ENCODE measurements around the gene DDX11.
"Not testable (repeated sequence)": the region's sequence is repeated elsewhere in the genome, so short reads cannot be mapped to it uniquely, and the experiment has no call there.

DDX11 gene

GRCh38 chr12:31127209-31127848 lies 53.7 kb downstream of the DDX11 start:
- DNase-seq, result not testable (repeated sequence)

- not testable (repeated sequence) for DNase-seq
Observed at GRCh38 chr12:31136581-31136980, 62.9 kb downstream of the DDX11 start.

- DNase-seq, result not testable (repeated sequence)
Observed at GRCh38 chr12:31144768-31145167, 71.1 kb downstream of the DDX11 start.

- DNase-seq, result not testable (repeated sequence)
Observed at GRCh38 chr12:31145296-31145695, 71.6 kb downstream of the DDX11 start.

- not testable (repeated sequence) for DNase-seq
Observed at GRCh38 chr12:31147415-31147814, 73.8 kb downstream of the DDX11 start.

- not testable (repeated sequence) for DNase-seq
Observed at GRCh38 chr12:31150766-31151165, 77.1 kb downstream of the DDX11 start.
